Measurements from ENCODE around the gene SH3BP2.

The SH3BP2 gene

GRCh38 chr4:2835978-2836377, 43.1 kb downstream of the SH3BP2 start:
- no peak for DNase-seq

- DNase-seq = no peak
Measured at GRCh38 chr4:2836391-2836859, 43.5 kb downstream of the SH3BP2 start.

- no peak for DNase-seq
Measured at GRCh38 chr4:2837110-2837903, 44.4 kb downstream of the SH3BP2 start.

- peak; percentile 69 for DNase-seq
Measured at GRCh38 chr4:2837904-2838496, 45.1 kb downstream of the SH3BP2 start.

- DNase-seq = no peak
Measured at GRCh38 chr4:2839060-2839459, 46.2 kb downstream of the SH3BP2 start.

- DNase-seq = no peak
Measured at GRCh38 chr4:2842687-2843262, 49.9 kb downstream of the SH3BP2 start.

- peak; percentile 93 for DNase-seq
Measured at GRCh38 chr4:2843263-2843940, 50.5 kb downstream of the SH3BP2 start, which contains the start of gene ADD1. Gene ADD1, plus strand, starts transcription at chr4:2843844. Its CDS starts 32,072 bp downstream, at chr4:2875916.

- peak; percentile 7 for DNase-seq
Measured at GRCh38 chr4:2843941-2844584, 51.2 kb downstream of the SH3BP2 start.

GRCh38 chr4:2846172-2846571, 53.3 kb downstream of the SH3BP2 start:
- no peak for DNase-seq

GRCh38 chr4:2847302-2847871, 54.5 kb downstream of the SH3BP2 start:
- no peak for DNase-seq

GRCh38 chr4:2848449-2848848, 55.6 kb downstream of the SH3BP2 start:
- no peak for DNase-seq

- no peak for DNase-seq
Measured at GRCh38 chr4:2849267-2850152, 56.6 kb downstream of the SH3BP2 start.

- DNase-seq = no peak
Measured at GRCh38 chr4:2850966-2851798, 58.3 kb downstream of the SH3BP2 start.

GRCh38 chr4:2852481-2852921, 59.6 kb downstream of the SH3BP2 start:
- no peak for DNase-seq

GRCh38 chr4:2855584-2855983, 62.7 kb downstream of the SH3BP2 start:
- no peak for DNase-seq

GRCh38 chr4:2856266-2856665, 63.4 kb downstream of the SH3BP2 start:
- DNase-seq = no peak

- DNase-seq = no peak
Measured at GRCh38 chr4:2857349-2857927, 64.6 kb downstream of the SH3BP2 start.

GRCh38 chr4:2858451-2859217, 65.7 kb downstream of the SH3BP2 start:
- no peak for DNase-seq

- DNase-seq = no peak
Measured at GRCh38 chr4:2859514-2859913, 66.6 kb downstream of the SH3BP2 start.
